Esophagus muscularis mucosa (tissue), 3 donors: ENCODE measurements around the gene SFXN1.

ENCODE experiments used
- POLR2A ChIP-seq: fragments of 450-650 bp; IDR thresholded peaks from one replicate; pipeline ENCODE4 v1.6.1; 2017; ENCODE audit warnings: antibody characterized with exemption, moderate library complexity, mild to moderate bottlenecking, low read depth
- TF ChIP-seq, protein P1 (sequence below), 3 experiments: fragments of 200-600 bp in 2 of 3; fragments of 450-650 bp in 1 of 3; sonication (generic) in 2 of 3; IDR thresholded peaks; one replicate each; pipeline ENCODE4 v1.5.1; 2017 to 2019; ENCODE audit warnings: antibody characterized with exemption in 3 of 3, mild to moderate bottlenecking in 2 of 3, moderate library complexity in 1 of 3

DNA sequence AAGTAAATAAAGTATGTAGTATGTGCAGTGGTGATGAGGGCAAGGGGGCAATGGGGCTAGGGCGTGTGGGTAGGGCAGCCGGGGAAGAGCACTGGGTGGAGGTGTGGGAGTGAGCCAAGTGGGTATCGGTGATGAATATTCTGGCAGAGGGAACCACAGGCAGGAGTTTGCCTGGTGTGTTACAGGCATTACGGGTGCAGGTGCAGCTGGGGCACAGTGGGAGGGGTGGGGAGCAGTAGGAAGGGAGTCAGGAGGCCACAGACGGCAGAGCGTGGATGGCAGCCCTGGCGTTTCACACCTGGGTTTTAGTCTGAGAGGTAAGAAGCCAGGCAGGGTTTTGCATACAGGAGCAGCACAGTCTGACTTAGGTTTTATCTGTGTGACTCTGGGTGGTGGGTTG, 35.4 kb downstream of the SFXN1 start:
- TF ChIP-seq POLR2A = no peak
- TF ChIP-seq, protein P1, sequence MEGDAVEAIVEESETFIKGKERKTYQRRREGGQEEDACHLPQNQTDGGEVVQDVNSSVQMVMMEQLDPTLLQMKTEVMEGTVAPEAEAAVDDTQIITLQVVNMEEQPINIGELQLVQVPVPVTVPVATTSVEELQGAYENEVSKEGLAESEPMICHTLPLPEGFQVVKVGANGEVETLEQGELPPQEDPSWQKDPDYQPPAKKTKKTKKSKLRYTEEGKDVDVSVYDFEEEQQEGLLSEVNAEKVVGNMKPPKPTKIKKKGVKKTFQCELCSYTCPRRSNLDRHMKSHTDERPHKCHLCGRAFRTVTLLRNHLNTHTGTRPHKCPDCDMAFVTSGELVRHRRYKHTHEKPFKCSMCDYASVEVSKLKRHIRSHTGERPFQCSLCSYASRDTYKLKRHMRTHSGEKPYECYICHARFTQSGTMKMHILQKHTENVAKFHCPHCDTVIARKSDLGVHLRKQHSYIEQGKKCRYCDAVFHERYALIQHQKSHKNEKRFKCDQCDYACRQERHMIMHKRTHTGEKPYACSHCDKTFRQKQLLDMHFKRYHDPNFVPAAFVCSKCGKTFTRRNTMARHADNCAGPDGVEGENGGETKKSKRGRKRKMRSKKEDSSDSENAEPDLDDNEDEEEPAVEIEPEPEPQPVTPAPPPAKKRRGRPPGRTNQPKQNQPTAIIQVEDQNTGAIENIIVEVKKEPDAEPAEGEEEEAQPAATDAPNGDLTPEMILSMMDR (IDR thresholded peaks at IDR 0.05) = no peak
